ENCODE data around the gene PDS5A. TPM values are rescaled to one million over a fixed set of nuclear protein-coding genes. Genes with fewer than 3 reads are reported as not detected.

Gene PDS5A
- total RNA-seq, 1 donor from 2014 or later = 53.3 TPM

- H3K36me3 Mint-ChIP-seq (ENCODE audit: low read depth) = peaks cover 16% of the 10 kb centered on the region
- no peaks in the 10 kb centered on the region for H3K27me3 Mint-ChIP-seq (ENCODE audit: low read depth)
- no peak for TF ChIP-seq CTCF (IDR thresholded peaks at IDR 0.05)
- peaks cover 31% of the 10 kb centered on the region for H3K4me1 Mint-ChIP-seq (ENCODE audit: low read depth)
- DNase-seq (ENCODE audit: low spot score) = no peak
- no peak overlapping the region for H3K4me3 Mint-ChIP-seq (ENCODE audit: unreplicated experiment)
- peak overlapping the region; percentile 88 for H3K27ac Mint-ChIP-seq (ENCODE audit: unreplicated experiment)
- no peaks in the 10 kb centered on the region for H3K9me3 Mint-ChIP-seq (ENCODE audit: low read depth)
Observed at GRCh38 chr4:39825090-39825489, 152.6 kb downstream of the PDS5A start.

GRCh38 chr4:39823191-39823590, 154.5 kb downstream of the PDS5A start:
- H3K27ac Mint-ChIP-seq (ENCODE audit: unreplicated experiment) = peak overlapping the region; percentile 66
- peaks cover 8% of the 10 kb centered on the region for H3K36me3 Mint-ChIP-seq (ENCODE audit: low read depth)
- no peak for TF ChIP-seq CTCF (IDR thresholded peaks at IDR 0.05)
- no peaks in the 10 kb centered on the region for H3K27me3 Mint-ChIP-seq (ENCODE audit: low read depth)
- H3K4me3 Mint-ChIP-seq (ENCODE audit: unreplicated experiment) = no peak overlapping the region
- DNase-seq (ENCODE audit: low spot score) = no peak
- no peaks in the 10 kb centered on the region for H3K9me3 Mint-ChIP-seq (ENCODE audit: low read depth)
- peaks cover 31% of the 10 kb centered on the region for H3K4me1 Mint-ChIP-seq (ENCODE audit: low read depth)

GRCh38 chr4:39822662-39823061, 155.0 kb downstream of the PDS5A start:
- peaks cover 4% of the 10 kb centered on the region for H3K36me3 Mint-ChIP-seq (ENCODE audit: low read depth)
- no peak for TF ChIP-seq CTCF (IDR thresholded peaks at IDR 0.05)
- H3K27ac Mint-ChIP-seq (ENCODE audit: unreplicated experiment) = peak overlapping the region; percentile 57
- no peaks in the 10 kb centered on the region for H3K27me3 Mint-ChIP-seq (ENCODE audit: low read depth)
- H3K9me3 Mint-ChIP-seq (ENCODE audit: low read depth) = no peaks in the 10 kb centered on the region
- peaks cover 28% of the 10 kb centered on the region for H3K4me1 Mint-ChIP-seq (ENCODE audit: low read depth)
- no peak for DNase-seq (ENCODE audit: low spot score)
- H3K4me3 Mint-ChIP-seq (ENCODE audit: unreplicated experiment) = no peak overlapping the region

GRCh38 chr4:39821951-39822350, 155.8 kb downstream of the PDS5A start:
- Mint-ChIP-seq H3K36me3 (ENCODE audit: low read depth) (peaks cover 3% of the 10 kb centered on the region), H3K27me3 (ENCODE audit: low read depth) (no peaks in the 10 kb centered on the region), H3K4me1 (ENCODE audit: low read depth) (peaks cover 27% of the 10 kb centered on the region), H3K4me3 (ENCODE audit: unreplicated experiment) (no peak overlapping the region), H3K27ac (ENCODE audit: unreplicated experiment) (no peak overlapping the region), H3K9me3 (ENCODE audit: low read depth) (no peaks in the 10 kb centered on the region)
- DNase-seq (ENCODE audit: low spot score) = no peak
- no peak for TF ChIP-seq CTCF (IDR thresholded peaks at IDR 0.05)

GRCh38 chr4:39820186-39820585, 157.5 kb downstream of the PDS5A start:
- no peak for TF ChIP-seq CTCF (IDR thresholded peaks at IDR 0.05)
- DNase-seq (ENCODE audit: low spot score) = no peak
- H3K4me1 Mint-ChIP-seq (ENCODE audit: low read depth) = peaks cover 17% of the 10 kb centered on the region
- no peaks in the 10 kb centered on the region for H3K9me3 Mint-ChIP-seq (ENCODE audit: low read depth)
- peaks cover 3% of the 10 kb centered on the region for H3K36me3 Mint-ChIP-seq (ENCODE audit: low read depth)
- H3K27ac Mint-ChIP-seq (ENCODE audit: unreplicated experiment) = no peak overlapping the region
- no peak overlapping the region for H3K4me3 Mint-ChIP-seq (ENCODE audit: unreplicated experiment)
- no peaks in the 10 kb centered on the region for H3K27me3 Mint-ChIP-seq (ENCODE audit: low read depth)
